Loucy (cell line): ENCODE results near the gene PARP8.

ENCODE experiments used
- EZH2phosphoT487 ChIP-seq: fragments of 200-600 bp; IDR thresholded peaks from 2 replicates; pipeline ENCODE4 v1.6.1; 2018; ENCODE audit warnings: antibody characterized with exemption, mild to moderate bottlenecking, moderate library complexity, borderline replicate concordance
- TF ChIP-seq, protein P1 (sequence below): fragments of 200-600 bp; sonication (generic); conservative IDR thresholded peaks from 2 replicates; pipeline ENCODE4 v1.5.1; 2014; ENCODE audit warnings: mild to moderate bottlenecking, antibody characterized with exemption, low read length

DNA sequence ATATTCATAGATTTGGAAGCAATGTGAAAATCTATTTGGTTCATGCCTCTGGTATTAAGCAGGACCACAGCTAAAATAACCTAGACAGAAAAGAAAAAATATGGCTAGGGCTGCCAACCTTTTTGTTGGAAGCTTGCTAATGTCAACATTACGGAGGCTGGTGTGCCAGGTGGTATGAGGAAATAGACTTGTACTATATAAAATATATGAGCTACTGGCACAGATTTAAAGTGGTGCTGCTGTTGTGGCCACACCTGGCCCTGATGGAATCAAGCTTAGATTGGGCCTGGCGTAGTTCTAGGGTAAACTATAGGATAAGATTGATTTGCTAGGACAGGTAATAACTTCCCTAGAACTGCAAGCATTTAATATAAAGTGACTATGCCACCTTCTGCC lies 10.6 kb upstream of the PARP8 start:
- TF ChIP-seq, protein P1, sequence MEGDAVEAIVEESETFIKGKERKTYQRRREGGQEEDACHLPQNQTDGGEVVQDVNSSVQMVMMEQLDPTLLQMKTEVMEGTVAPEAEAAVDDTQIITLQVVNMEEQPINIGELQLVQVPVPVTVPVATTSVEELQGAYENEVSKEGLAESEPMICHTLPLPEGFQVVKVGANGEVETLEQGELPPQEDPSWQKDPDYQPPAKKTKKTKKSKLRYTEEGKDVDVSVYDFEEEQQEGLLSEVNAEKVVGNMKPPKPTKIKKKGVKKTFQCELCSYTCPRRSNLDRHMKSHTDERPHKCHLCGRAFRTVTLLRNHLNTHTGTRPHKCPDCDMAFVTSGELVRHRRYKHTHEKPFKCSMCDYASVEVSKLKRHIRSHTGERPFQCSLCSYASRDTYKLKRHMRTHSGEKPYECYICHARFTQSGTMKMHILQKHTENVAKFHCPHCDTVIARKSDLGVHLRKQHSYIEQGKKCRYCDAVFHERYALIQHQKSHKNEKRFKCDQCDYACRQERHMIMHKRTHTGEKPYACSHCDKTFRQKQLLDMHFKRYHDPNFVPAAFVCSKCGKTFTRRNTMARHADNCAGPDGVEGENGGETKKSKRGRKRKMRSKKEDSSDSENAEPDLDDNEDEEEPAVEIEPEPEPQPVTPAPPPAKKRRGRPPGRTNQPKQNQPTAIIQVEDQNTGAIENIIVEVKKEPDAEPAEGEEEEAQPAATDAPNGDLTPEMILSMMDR: no peak
- TF ChIP-seq EZH2phosphoT487: no peak
